B cell (primary cell): ENCODE results near the gene TMEM9. TPM values are rescaled to one million over a fixed set of nuclear protein-coding genes. Genes with fewer than 3 reads are reported as not detected.

Source experiments
- ATAC-seq: fragments of 200-7000 bp; cut with Tn5 transposase; one replicate; pipeline ENCODE4 v1.10.0; 2021; ENCODE audit warnings: low read depth, mild to moderate bottlenecking, moderate number of reproducible peaks, moderate library complexity
- CTCF ChIA-PET: fragments of 350-600 bp; sonication (Branson Sonifier 250); formaldehyde crosslinking; loops from one replicate; lab custom pipeline; 2021; ENCODE audit warnings: antibody characterized with exemption, inconsistent platforms; lab: Charles Lee
- POLR2A ChIA-PET: fragments of 350-600 bp; sonication (Branson Sonifier 250); formaldehyde crosslinking; loops from one replicate; lab custom pipeline; 2021; ENCODE audit warnings: antibody characterized with exemption; lab: Charles Lee
- DNase-seq: peaks from one replicate; pipeline ENCODE4 v3.0.0; 2013
- H2AFZ ChIP-seq: 2 replicates; pipeline ENCODE4 v1.6.1; 2012; ENCODE audit warnings: mild to moderate bottlenecking, low read depth, low read length; ENCODE audit not compliant: insufficient read depth, poor library complexity, severe bottlenecking
- H3K27ac ChIP-seq, 2 donors: 1 replicate in 1 of 2; 2 replicates in 1 of 2; pipeline ENCODE4 v1.5.1; 2012 to 2013; ENCODE audit warnings: low read length in 2 of 2, mild to moderate bottlenecking in 2 of 2, moderate library complexity in 1 of 2
- H3K27me3 ChIP-seq, 4 experiments: fragments of 200-600 bp in 1 of 4; sonication (generic) in 1 of 4; replicated peaks in 1 of 4; 1 replicate in 2 of 4; 2 replicates in 2 of 4; pipeline versions ENCODE4 v1.6.1 to v1.7.0; 2013 to 2016; ENCODE audit warnings: low read length in 3 of 4, mild to moderate bottlenecking in 2 of 4, mixed read lengths in 1 of 4, moderate library complexity in 1 of 4; ENCODE audit not compliant: insufficient read depth in 4 of 4, control insufficient read depth in 3 of 4; ENCODE audit errors: control extremely low read depth in 1 of 4
- H3K36me3 ChIP-seq, 2 experiments: replicated peaks in 1 of 2; 1 replicate in 1 of 2; 2 replicates in 1 of 2; pipeline versions ENCODE4 v1.6.1 to v1.7.1; 2013; ENCODE audit warnings: low read length in 1 of 2; ENCODE audit not compliant: insufficient read depth in 2 of 2, control insufficient read depth in 1 of 2; ENCODE audit errors: control extremely low read depth in 1 of 2, extremely low read depth in 1 of 2
- H3K4me1 ChIP-seq, 2 donors: fragments of 200-600 bp in 1 of 2; sonication (generic) in 1 of 2; 1 replicate in 1 of 2; 2 replicates in 1 of 2; pipeline versions ENCODE4 v1.5.1 to v1.6.1; 2013 to 2017; ENCODE audit warnings: low read length in 2 of 2; ENCODE audit not compliant: control insufficient read depth in 2 of 2, insufficient read depth in 2 of 2
- H3K4me2 ChIP-seq: replicated peaks from 2 replicates; pipeline ENCODE3; 2012; ENCODE audit warnings: mild to moderate bottlenecking, low read depth, low read length; ENCODE audit not compliant: poor library complexity, severe bottlenecking
- H3K4me3 ChIP-seq, 5 experiments: fragments of 200-600 bp in 1 of 5; sonication (generic) in 1 of 5; 1 replicate in 3 of 5; 2 replicates in 2 of 5; pipeline versions ENCODE4 v1.5.1 to v1.7.0; 2011 to 2016; ENCODE audit warnings: low read length in 4 of 5, mild to moderate bottlenecking in 4 of 5, low read depth in 2 of 5, control low read depth in 1 of 5, moderate library complexity in 1 of 5; ENCODE audit not compliant: insufficient read depth in 1 of 5; ENCODE audit errors: control extremely low read depth in 1 of 5, extremely low read depth in 1 of 5
- H3K79me2 ChIP-seq: fragments of 200-600 bp; sonication (generic); one replicate; pipeline ENCODE4 v1.6.0; 2016; ENCODE audit warnings: low read length; ENCODE audit not compliant: control insufficient read depth, insufficient read depth
- H3K9ac ChIP-seq: fragments of 200-600 bp; sonication (generic); 2 replicates; pipeline ENCODE4 v1.6.1; 2017; ENCODE audit warnings: mild to moderate bottlenecking, low read length, moderate library complexity
- H3K9me3 ChIP-seq, 3 donors: one replicate each; pipeline versions ENCODE4 v1.6.1 to v1.7.1; 2013; ENCODE audit warnings: low read length in 2 of 3; ENCODE audit not compliant: control insufficient read depth in 2 of 3, insufficient read depth in 1 of 3; ENCODE audit errors: control extremely low read depth in 1 of 3
- H4K20me1 ChIP-seq: 2 replicates; pipeline ENCODE4 v1.6.0; 2012; ENCODE audit warnings: mild to moderate bottlenecking, low read length; ENCODE audit not compliant: insufficient read depth, control insufficient read depth, poor library complexity, severe bottlenecking
- H3K27ac Mint-ChIP-seq: one replicate; pipeline ENCODE4 v1.8.0; 2021; ENCODE audit warnings: mixed read lengths
- H3K27me3 Mint-ChIP-seq: one replicate; pipeline ENCODE4 v1.8.0; 2021; ENCODE audit warnings: mixed read lengths
- H3K4me1 Mint-ChIP-seq: one replicate; pipeline ENCODE4 v1.8.0; 2021; ENCODE audit warnings: mixed read lengths
- H3K4me3 Mint-ChIP-seq: one replicate; pipeline ENCODE4 v1.8.0; 2021; ENCODE audit warnings: mixed read lengths
- H3K9me3 Mint-ChIP-seq: one replicate; pipeline ENCODE4 v1.8.0; 2022; ENCODE audit warnings: mixed read lengths; ENCODE audit not compliant: insufficient read depth
- CTCF ChIP-seq: fragments of 200-600 bp; IDR thresholded peaks from one replicate; pipeline ENCODE4 v1.8.0; 2022; ENCODE audit warnings: antibody characterized with exemption, mild to moderate bottlenecking
- EZH2 ChIP-seq: IDR thresholded peaks from 2 replicates; pipeline ENCODE4 v1.6.1; 2012; ENCODE audit warnings: borderline replicate concordance, low read depth, mild to moderate bottlenecking, moderate library complexity, low read length; ENCODE audit not compliant: insufficient read depth, poor library complexity, severe bottlenecking
- WGBS: methylation state at CpG from one replicate; pipeline ENCODE4 v1.1.5; 2013; ENCODE audit warnings: missing lambda C conversion rate; ENCODE audit not compliant: insufficient coverage; 5-methylcytosine and 5-hydroxymethylcytosine counted together
- intact Hi-C: fragments of 100-400 bp; cut with micrococcal nuclease; formaldehyde crosslinking; loops from one replicate; pipeline ENCODE4 v1.10.0; 2022
- polyA plus RNA-seq: library from polyadenylated mRNA; depleted of rRNA; stranded (reverse); fragments of >200 nt; gene quantifications from 2 replicates; pipeline ENCODE4 v1.2.3, GENCODE V29; 2012
- total RNA-seq, 2 donors: library from RNA; stranded (reverse); fragments of 120-200 nt in 1 of 2; gene quantifications; 1 replicate in 1 of 2; 2 replicates in 1 of 2; pipeline versions ENCODE4 v1.2.3 to v1.2.4, GENCODE V29; 2013 to 2022

TMEM9 gene
- total and polyA plus RNA-seq, 2 donors (not counting 1 experiment from before 2014, with no cell fraction given): 23.6 to 29.2 TPM

GRCh38 chr1:201114245-201115131 lies 39.8 kb downstream of the TMEM9 start:
- H3K27me3 ChIP-seq: peaks cover 0 to 32% (median 14%) of the 10 kb centered on the region in 4 experiments
- Mint-ChIP-seq H3K27ac (no peak overlapping the region), H3K4me3 (peak overlapping the region; percentile 87), H3K4me1 (peaks cover 4% of the 10 kb centered on the region), H3K9me3 (no peaks in the 10 kb centered on the region), H3K27me3 (peaks cover 29% of the 10 kb centered on the region)
- H3K9me3 ChIP-seq: peaks cover 0 to 5% (median 0%) of the 10 kb centered on the region in 3 donors
- ChIA-PET CTCF (interaction anchor here (0.5 to 3.3 kb wide), 17 partner anchors 8 to 556 kb away, joined by 3 to 46 read pairs (median 3); partner anchors contain the start of gene TMEM9), POLR2A (interaction anchor here (0.8 kb wide), 1 partner anchor 40 kb away, joined by 3 read pairs; the partner anchor contains the start of gene TMEM9)
- ATAC-seq (peak; percentile 88), DNase-seq (peak; percentile 78)
- peak; percentile 75 for TF ChIP-seq CTCF
- TF ChIP-seq EZH2: no peak
- no peak overlapping the region for H3K27ac ChIP-seq
- intact Hi-C loops: loop anchor here (1.0 to 2.0 kb wide), 4 partner anchors 28 to 492 kb away; partner anchors contain the start of gene TMEM9
- no peaks in the 10 kb centered on the region for H3K79me2 ChIP-seq
- H3K4me3 ChIP-seq: peak overlapping the region; percentile 31 to 77 (median 58)
- peak overlapping the region; percentile 72 for H3K9ac ChIP-seq
- no peaks in the 10 kb centered on the region for H3K36me3 ChIP-seq
- no peaks in the 10 kb centered on the region for H4K20me1 ChIP-seq
- H2AFZ ChIP-seq: peak overlapping the region; percentile 95
- H3K4me1 ChIP-seq: peaks cover 4 to 13% of the 10 kb centered on the region in 2 donors
- WGBS: 8% methylated on average over 87 of the region's 88 CpGs
- H3K4me2 ChIP-seq: peak overlapping the region; percentile 96
